Measurements from ENCODE around the gene SLC2A3. TPM values are rescaled to one million over a fixed set of nuclear protein-coding genes. Genes with fewer than 3 reads are reported as not detected.
"Not testable (repeated sequence)": the region's sequence is repeated elsewhere in the genome, so short reads cannot be mapped to it uniquely, and the experiment has no call there.

SLC2A3 gene
- total and polyA plus RNA-seq, 9 of the 15 experiments (the other 6 are each of a cell fraction or from before 2014, with no cell fraction given), result 67.3 to 491 (median 104) TPM

GRCh38 chr12:7896726-7897125 is 39.3 kb downstream of the SLC2A3 start:
- H3K4me2 ChIP-seq (ENCODE audit: insufficient read depth, low read length); BruUV-seq (replicated peaks); H3K9me3 ChIP-seq (replicated peaks; ENCODE audit: control insufficient read depth, insufficient read depth, low read depth, low read length); H3K9me1 ChIP-seq (ENCODE audit: control insufficient read depth, insufficient read depth, low read length); H2AFZ ChIP-seq (ENCODE audit: low read depth, low read length); CTCF ChIA-PET (ENCODE audit: low intra/inter-chr PET ratio); H3K9ac ChIP-seq (ENCODE audit: insufficient read depth in 1 of 2, low read depth in 2 of 2, low read length in 2 of 2); intact Hi-C loops (cut with micrococcal nuclease); H3K4me3 ChIP-seq; H3K27ac ChIP-seq (ENCODE audit: extremely low read depth, low read depth, low read length); POLR2A ChIA-PET; FAIRE-seq; H3K79me2 ChIP-seq (ENCODE audit: control insufficient read depth, insufficient read depth, low read length); H3K4me1 ChIP-seq (replicated peaks in 1 of 2; ENCODE audit: control insufficient read depth in 2 of 2, insufficient read depth in 2 of 2, low read length in 2 of 2); H3K27me3 ChIP-seq (ENCODE audit: control insufficient read depth in 2 of 2, insufficient read depth in 2 of 2, low read length in 2 of 2); ATAC-seq; H3K36me3 ChIP-seq (ENCODE audit: control insufficient read depth, insufficient read depth, low read length); in situ Hi-C loops (cut with MboI); H4K20me1 ChIP-seq (replicated peaks; ENCODE audit: control insufficient read depth, insufficient read depth, low read length); DNase-seq (ENCODE audit: extremely low read depth in 1 of 4, low spot score in 3 of 4): not testable (repeated sequence)
- WGBS (ENCODE audit: insufficient coverage, low coverage, missing lambda C conversion rate), result 16% methylated on average over 3 of the region's 4 CpGs

DNA sequence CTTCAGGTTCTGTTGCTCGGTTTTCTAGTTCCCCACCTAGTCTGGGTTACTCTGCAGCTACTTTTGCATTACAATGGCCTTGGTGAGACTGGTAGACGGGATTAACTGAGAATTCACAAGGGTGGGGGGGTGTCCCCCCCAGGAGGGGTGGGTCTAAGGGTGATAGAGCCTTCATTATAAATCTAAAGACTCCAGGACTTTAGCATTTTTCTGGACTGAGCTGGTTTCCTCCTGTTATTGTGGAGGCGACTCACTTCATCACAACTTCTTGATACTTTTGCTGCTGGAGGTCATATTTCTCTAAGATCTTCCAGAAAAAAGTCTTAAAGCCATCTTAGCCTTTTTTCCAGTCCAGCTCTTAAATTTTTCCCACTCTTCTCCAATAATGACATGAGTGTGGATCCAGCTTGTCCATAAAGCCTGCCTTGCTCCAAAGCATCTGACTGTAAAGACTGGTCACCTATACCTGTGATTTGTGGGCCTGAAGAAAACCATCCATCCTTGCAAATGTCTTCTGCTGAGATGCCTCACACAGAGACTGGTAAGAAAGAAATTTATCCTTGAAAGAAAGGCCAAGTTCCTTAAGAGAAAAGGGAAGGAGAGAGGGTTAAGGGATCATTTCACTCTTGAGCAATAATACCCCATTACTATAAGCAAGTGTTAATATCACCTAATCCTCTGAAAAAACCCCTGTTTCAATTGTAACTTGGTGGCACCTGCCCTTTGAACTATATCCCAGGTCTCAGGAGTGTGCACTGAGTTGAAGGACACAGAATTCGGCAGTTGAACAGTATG is 43.6 kb downstream of the SLC2A3 start:
- no peak for ATAC-seq
- H3K9me3 ChIP-seq (replicated peaks; ENCODE audit: control insufficient read depth, insufficient read depth, low read depth, low read length), result no peaks in the 10 kb centered on the region
- no peaks in the 10 kb centered on the region for H3K36me3 ChIP-seq (ENCODE audit: control insufficient read depth, insufficient read depth, low read length)
- H3K4me3 ChIP-seq, result no peak overlapping the region
- H3K9me1 ChIP-seq (ENCODE audit: control insufficient read depth, insufficient read depth, low read length), result no peaks in the 10 kb centered on the region
- intact Hi-C loops (cut with micrococcal nuclease), result no loop called here
- no peak for FAIRE-seq
- H3K4me1 ChIP-seq (replicated peaks in 1 of 2; ENCODE audit: control insufficient read depth in 2 of 2, insufficient read depth in 2 of 2, low read length in 2 of 2), result peaks cover 0 to 4% of the 10 kb centered on the region in 2 experiments; a peak in 2 of 5 replicates
- no peak overlapping the region for H3K27ac ChIP-seq (ENCODE audit: extremely low read depth, low read depth, low read length)
- H3K79me2 ChIP-seq (ENCODE audit: control insufficient read depth, insufficient read depth, low read length), result no peaks in the 10 kb centered on the region
- no TSS peak for BruUV-seq (replicated peaks)
- H3K9ac ChIP-seq (ENCODE audit: insufficient read depth in 1 of 2, low read depth in 2 of 2, low read length in 2 of 2), result no peak overlapping the region
- no peaks in the 10 kb centered on the region for H4K20me1 ChIP-seq (replicated peaks; ENCODE audit: control insufficient read depth, insufficient read depth, low read length)
- H3K4me2 ChIP-seq (ENCODE audit: insufficient read depth, low read length), result no peak overlapping the region
- no peaks in the 10 kb centered on the region for H3K27me3 ChIP-seq (ENCODE audit: control insufficient read depth in 2 of 2, insufficient read depth in 2 of 2, low read length in 2 of 2)
- ChIA-PET POLR2A (interaction anchor here (0.6 to 3.5 kb wide), 3 partner anchors 8 to 28 kb away, joined by 3 to 10 read pairs (median 7); no protein-coding TSS in a partner anchor), CTCF (ENCODE audit: low intra/inter-chr PET ratio) (no interaction called here)
- no peak for DNase-seq (ENCODE audit: extremely low read depth in 1 of 4, low spot score in 3 of 4)
- in situ Hi-C loops (cut with MboI), result no loop called here
- 58% methylated on average over 2 of the region's 4 CpGs for WGBS (ENCODE audit: insufficient coverage, low coverage, missing lambda C conversion rate)
- no peak overlapping the region for H2AFZ ChIP-seq (ENCODE audit: low read depth, low read length)
- TF ChIP-seq ZNF79 (CRISPR knock-in tag; IDR thresholded peaks at IDR 0.05; ENCODE audit: low read depth), result no peak
- no peak for TF ChIP-seq ZEB2 (IDR thresholded peaks at IDR 0.05)
- TF ChIP-seq BRF1 (IDR thresholded peaks at IDR 0.05; ENCODE audit: borderline replicate concordance, extremely low read depth, insufficient read length), result no peak
- TF ChIP-seq TBP (optimal IDR thresholded peaks at IDR 0.05; ENCODE audit: low read depth, low read length), result no peak
- no peak for TF ChIP-seq NCOA6 (IDR thresholded peaks at IDR 0.05)
- TF ChIP-seq TCF7 (IDR thresholded peaks at IDR 0.05; ENCODE audit: borderline replicate concordance), result no peak
- no peak for TF ChIP-seq ZNF518B (CRISPR knock-in tag; IDR thresholded peaks at IDR 0.05)
- TF ChIP-seq WHSC1 (IDR thresholded peaks at IDR 0.05; ENCODE audit: low read length), result no peak
- no peak for TF ChIP-seq ATF4 (CRISPR knock-in tag; IDR thresholded peaks at IDR 0.05)
- no peak for TF ChIP-seq EP300 (IDR thresholded peaks at IDR 0.05; ENCODE audit: low read length)
- TF ChIP-seq ZFX (CRISPR knock-in tag; IDR thresholded peaks at IDR 0.05), result no peak

Data from K562 (cell line).